Natural killer cell (primary cell): ENCODE results near the gene VSTM2B. TPM values are rescaled to one million over a fixed set of nuclear protein-coding genes. Genes with fewer than 3 reads are reported as not detected.

Experiments used
- ATAC-seq, 3 donors: fragments of 150-1000 bp in 2 of 3; fragments of 200-7000 bp in 1 of 3; cut with Tn5 transposase; 1 replicate in 1 of 3; 2 replicates in 2 of 3; pipeline ENCODE4 v1.10.0; 2021; ENCODE audit warnings: mild to moderate bottlenecking in 2 of 3, moderate library complexity in 2 of 3
- DNase-seq, 2 donors: peaks; one replicate each; pipeline versions ENCODE4 v3.0.0 to v3.0.0-alpha.2; 2013 to 2021; ENCODE audit warnings: mixed read lengths in 1 of 2
- H3K27ac ChIP-seq: one replicate; pipeline ENCODE4 v1.5.1; 2013; ENCODE audit warnings: mild to moderate bottlenecking, low read length
- H3K27me3 ChIP-seq: one replicate; pipeline ENCODE4 v1.6.1; 2013; ENCODE audit warnings: low read length; ENCODE audit not compliant: control insufficient read depth, insufficient read depth
- H3K36me3 ChIP-seq: one replicate; pipeline ENCODE4 v1.6.1; 2013; ENCODE audit warnings: low read length; ENCODE audit not compliant: control insufficient read depth, insufficient read depth
- H3K4me1 ChIP-seq: one replicate; pipeline ENCODE4 v1.6.1; 2013; ENCODE audit warnings: low read length; ENCODE audit not compliant: control insufficient read depth, insufficient read depth
- H3K4me3 ChIP-seq: one replicate; pipeline ENCODE4 v1.5.1; 2013; ENCODE audit warnings: low read length
- H3K9me3 ChIP-seq: one replicate; pipeline ENCODE4 v1.6.1; 2013; ENCODE audit warnings: low read length; ENCODE audit not compliant: control insufficient read depth, insufficient read depth
- H3K27ac Mint-ChIP-seq, 2 donors: one replicate each; pipeline ENCODE4 v1.8.0; 2022; ENCODE audit warnings: mild to moderate bottlenecking in 2 of 2, mixed read lengths in 2 of 2, moderate library complexity in 1 of 2
- H3K27me3 Mint-ChIP-seq, 2 donors: one replicate each; pipeline ENCODE4 v1.8.0; 2022; ENCODE audit warnings: low read depth in 2 of 2, mixed read lengths in 2 of 2
- H3K36me3 Mint-ChIP-seq: one replicate; pipeline ENCODE4 v1.8.0; 2022; ENCODE audit warnings: mixed read lengths
- H3K4me1 Mint-ChIP-seq, 2 donors: one replicate each; pipeline ENCODE4 v1.8.0; 2022; ENCODE audit warnings: mixed read lengths in 2 of 2
- H3K4me3 Mint-ChIP-seq: one replicate; pipeline ENCODE4 v1.8.0; 2022; ENCODE audit warnings: mild to moderate bottlenecking, moderate library complexity, mixed read lengths
- H3K9me3 Mint-ChIP-seq, 2 donors: one replicate each; pipeline ENCODE4 v1.8.0; 2022; ENCODE audit warnings: mixed read lengths in 2 of 2
- CTCF ChIP-seq: fragments of 200-600 bp; IDR thresholded peaks from one replicate; pipeline ENCODE4 v1.8.0; 2022; ENCODE audit warnings: antibody characterized with exemption
- WGBS: methylation state at CpG from one replicate; pipeline ENCODE4 v1.1.7; 2013; ENCODE audit warnings: missing lambda C conversion rate; ENCODE audit not compliant: insufficient coverage; 5-methylcytosine and 5-hydroxymethylcytosine counted together
- intact Hi-C: fragments of 100-400 bp; cut with micrococcal nuclease; formaldehyde crosslinking; loops from one replicate; pipeline ENCODE4 v1.14.2; 2022
- total RNA-seq, 4 donors: library from RNA; stranded (reverse); fragments of 120-200 nt in 1 of 4; gene quantifications; one replicate each; pipeline versions ENCODE4 v1.2.3 to v1.2.4, GENCODE V29; 2013 to 2022

VSTM2B gene
- total RNA-seq, 3 donors from 2014 or later (not counting 1 experiment from before 2014, with no cell fraction given) = not detected

DNA sequence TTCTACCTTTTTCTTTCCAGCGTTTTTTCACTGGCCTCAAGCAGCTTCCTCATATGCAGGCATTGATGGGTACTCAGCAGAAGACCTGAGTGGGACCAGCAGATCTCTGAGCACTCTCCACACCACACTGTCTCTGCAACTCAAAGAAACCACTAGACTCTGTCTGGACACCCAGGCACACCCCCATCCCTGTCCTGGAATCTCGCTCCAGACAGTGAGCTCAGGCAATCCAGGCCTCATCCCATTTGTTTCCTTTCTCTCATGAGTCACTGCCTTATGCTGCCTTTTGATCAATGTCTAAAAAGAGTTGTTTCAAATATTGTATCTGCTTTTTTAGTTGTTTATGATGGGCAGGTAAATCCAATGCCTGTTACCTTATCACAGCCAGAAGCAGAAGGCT is 60.6 kb downstream of the VSTM2B start:
- H3K36me3 ChIP-seq = no peaks in the 10 kb centered on the region
- H3K27ac Mint-ChIP-seq = no peak overlapping the region
- 72% methylated on average over 2 of the region's 2 CpGs for WGBS
- H3K4me1 Mint-ChIP-seq = peaks cover 10 to 12% of the 10 kb centered on the region in 2 donors
- no peak for TF ChIP-seq CTCF
- no peaks in the 10 kb centered on the region for H3K27me3 ChIP-seq
- ATAC-seq (no peak), DNase-seq (no peak)
- H3K36me3 Mint-ChIP-seq = no peaks in the 10 kb centered on the region
- intact Hi-C loops = no loop called here
- H3K9me3 Mint-ChIP-seq = no peaks in the 10 kb centered on the region
- no peak overlapping the region for H3K4me3 Mint-ChIP-seq
- H3K4me3 ChIP-seq = no peak overlapping the region
- H3K4me1 ChIP-seq = peaks cover 4% of the 10 kb centered on the region
- H3K9me3 ChIP-seq = no peaks in the 10 kb centered on the region
- peaks cover 24 to 66% of the 10 kb centered on the region in 2 donors for H3K27me3 Mint-ChIP-seq
- H3K27ac ChIP-seq = no peak overlapping the region

GRCh38 chr19:29587059-29587458 is 61.3 kb downstream of the VSTM2B start:
- Mint-ChIP-seq H3K27me3 (peaks cover 28 to 70% of the 10 kb centered on the region in 2 donors), H3K4me1 (peaks cover 10 to 12% of the 10 kb centered on the region in 2 donors), H3K27ac (peak overlapping the region in 1 of 2 donors; percentile 37), H3K36me3 (no peaks in the 10 kb centered on the region), H3K9me3 (no peaks in the 10 kb centered on the region), H3K4me3 (no peak overlapping the region)
- intact Hi-C loops = no loop called here
- WGBS = 74% methylated on average over 3 of the region's 3 CpGs
- no peaks in the 10 kb centered on the region for H3K36me3 ChIP-seq
- H3K27me3 ChIP-seq = no peaks in the 10 kb centered on the region
- DNase-seq = no peak
- ATAC-seq = no peak
- no peak overlapping the region for H3K4me3 ChIP-seq
- peaks cover 4% of the 10 kb centered on the region for H3K4me1 ChIP-seq
- no peak for TF ChIP-seq CTCF
- H3K9me3 ChIP-seq = no peaks in the 10 kb centered on the region
- H3K27ac ChIP-seq = peak overlapping the region; percentile 60

- H3K27ac ChIP-seq = peak overlapping the region; percentile 60
- 83% methylated on average over 1 of the region's 2 CpGs for WGBS
- intact Hi-C loops = no loop called here
- no peaks in the 10 kb centered on the region for H3K36me3 ChIP-seq
- no peaks in the 10 kb centered on the region for H3K9me3 ChIP-seq
- DNase-seq (peak in 1 of 2 donors; percentile 80), ATAC-seq (peak; percentile 86 to 96 (median 95))
- Mint-ChIP-seq H3K4me1 (peaks cover 10 to 12% of the 10 kb centered on the region in 2 donors), H3K27me3 (peaks cover 28 to 69% of the 10 kb centered on the region in 2 donors), H3K4me3 (no peak overlapping the region), H3K27ac (peak overlapping the region in 1 of 2 donors; percentile 37), H3K36me3 (no peaks in the 10 kb centered on the region), H3K9me3 (no peaks in the 10 kb centered on the region)
- peaks cover 4% of the 10 kb centered on the region for H3K4me1 ChIP-seq
- no peak for TF ChIP-seq CTCF
- H3K27me3 ChIP-seq = no peaks in the 10 kb centered on the region
- H3K4me3 ChIP-seq = no peak overlapping the region
These were observed 61.8 kb downstream of the VSTM2B start for GRCh38 chr19:29587518-29587986.

DNA sequence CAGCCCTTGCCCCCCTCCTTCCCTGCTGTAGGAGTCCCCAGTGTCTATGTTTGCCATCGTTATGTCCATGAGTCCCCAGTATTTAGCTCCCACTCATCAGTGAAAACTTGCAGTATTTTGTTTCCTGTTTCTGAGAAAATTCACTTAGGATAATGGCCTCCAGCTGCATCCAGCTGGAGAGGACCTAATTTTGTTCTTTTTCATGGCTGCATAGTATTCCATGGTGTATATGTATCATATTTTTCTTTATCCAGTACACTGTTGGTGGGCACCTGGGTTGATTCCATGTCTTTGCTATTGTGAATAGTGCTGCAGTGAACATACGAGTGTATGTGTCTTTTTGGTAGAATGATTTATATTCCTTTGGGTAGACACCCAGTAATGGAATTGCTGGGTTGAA is 62.3 kb downstream of the VSTM2B start:
- peak overlapping the region in 1 of 2 donors; percentile 37 for H3K27ac Mint-ChIP-seq
- H3K9me3 Mint-ChIP-seq = no peaks in the 10 kb centered on the region
- H3K4me3 Mint-ChIP-seq = no peak overlapping the region
- Histone ChIP-seq H3K27me3 (no peaks in the 10 kb centered on the region), H3K36me3 (no peaks in the 10 kb centered on the region), H3K9me3 (no peaks in the 10 kb centered on the region), H3K4me1 (peaks cover 4% of the 10 kb centered on the region), H3K4me3 (no peak overlapping the region), H3K27ac (no peak overlapping the region)
- no peak for DNase-seq
- WGBS = 83% methylated on average over 2 of the region's 2 CpGs
- peaks cover 10 to 12% of the 10 kb centered on the region in 2 donors for H3K4me1 Mint-ChIP-seq
- H3K27me3 Mint-ChIP-seq = peaks cover 28 to 64% of the 10 kb centered on the region in 2 donors
- TF ChIP-seq CTCF = no peak
- no peak for ATAC-seq
- intact Hi-C loops = no loop called here
- no peaks in the 10 kb centered on the region for H3K36me3 Mint-ChIP-seq
